Mammary epithelial cell (primary cell): ENCODE measurements around the gene UBE2V1.

Experiments
- CTCF ChIP-seq, 2 donors: IDR thresholded peaks in 1 of 2; conservative IDR thresholded peaks in 1 of 2; 2 replicates each; pipeline ENCODE4 v1.5.1; 2011 to 2012; ENCODE audit warnings: inconsistent platforms in 2 of 2, low read length in 2 of 2, mild to moderate bottlenecking in 2 of 2, control low read depth in 1 of 2, low read depth in 1 of 2; ENCODE audit not compliant: insufficient read depth in 1 of 2; ENCODE audit errors: extremely low read depth in 1 of 2
- EZH2 ChIP-seq: IDR thresholded peaks from 2 replicates; pipeline ENCODE4 v1.6.1; 2012; ENCODE audit warnings: low read length, inconsistent platforms, borderline replicate concordance

GRCh38 chr20:50043573-50044352, 69.2 kb downstream of the UBE2V1 start:
- no peak for TF ChIP-seq EZH2
- no peak for TF ChIP-seq CTCF (conservative IDR thresholded peaks at IDR 0.05 in 1 of 2, IDR thresholded peaks at IDR 0.05 in 1 of 2; ENCODE audit: extremely low read depth in 1 of 2, insufficient read depth in 1 of 2, low read depth in 1 of 2, low read length in 2 of 2)
